ENCODE measurements around the gene BICD1. TPM values are rescaled to one million over a fixed set of nuclear protein-coding genes. Genes with fewer than 3 reads are reported as not detected.

Gene BICD1
- total RNA-seq, 6 experiments from 2014 or later = 24.5 to 36.6 (median 32.4) TPM

DNA sequence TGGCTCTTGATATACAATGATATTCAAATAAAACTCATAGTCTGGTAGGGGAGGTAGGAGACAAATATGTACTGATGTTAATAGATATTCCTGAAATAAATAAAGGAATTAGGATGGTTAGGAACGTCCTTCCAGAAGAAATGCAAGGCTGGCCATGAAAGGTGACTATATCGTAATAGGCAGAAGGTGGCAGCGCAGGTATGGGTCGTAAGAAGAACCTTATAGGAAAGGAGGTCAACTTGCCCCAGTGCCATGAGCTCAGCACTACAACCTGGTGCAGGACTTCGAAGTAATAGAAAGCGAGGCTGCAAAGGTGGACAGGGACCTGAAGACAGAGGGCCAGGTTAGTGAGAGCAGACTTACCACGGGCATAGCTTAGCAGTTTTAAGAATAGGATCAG is 237.4 kb downstream of the BICD1 start:
- H3K4me3 Mint-ChIP-seq = no peak overlapping the region
- no peak for TF ChIP-seq CTCF (IDR thresholded peaks at IDR 0.05)
- no peaks in the 10 kb centered on the region; the same call in 1 of the 2 replicates for H3K27me3 Mint-ChIP-seq (ENCODE audit: insufficient read depth)
- no peaks in the 10 kb centered on the region for H3K9me3 Mint-ChIP-seq
- no peak for DNase-seq
- no peak overlapping the region for H3K27ac Mint-ChIP-seq
- H3K4me1 Mint-ChIP-seq (ENCODE audit: low read depth) = peaks cover 6% of the 10 kb centered on the region; the same call in 1 of the 2 replicates
- H3K36me3 Mint-ChIP-seq (ENCODE audit: low read depth) = no peaks in the 10 kb centered on the region

- no peak for DNase-seq
- H3K9me3 Mint-ChIP-seq = no peaks in the 10 kb centered on the region
- H3K27me3 Mint-ChIP-seq (ENCODE audit: insufficient read depth) = peaks cover 1% of the 10 kb centered on the region; the same call in 1 of the 2 replicates
- H3K36me3 Mint-ChIP-seq (ENCODE audit: low read depth) = no peaks in the 10 kb centered on the region
- no peaks in the 10 kb centered on the region for H3K4me1 Mint-ChIP-seq (ENCODE audit: low read depth)
- no peak for TF ChIP-seq CTCF (IDR thresholded peaks at IDR 0.05)
- no peak overlapping the region for H3K4me3 Mint-ChIP-seq
- H3K27ac Mint-ChIP-seq = no peak overlapping the region
These were observed 246.9 kb downstream of the BICD1 start for GRCh38 chr12:32353540-32353939.

GRCh38 chr12:32357601-32358249 is 251.1 kb downstream of the BICD1 start:
- no peak for TF ChIP-seq CTCF (IDR thresholded peaks at IDR 0.05)
- no peaks in the 10 kb centered on the region for H3K9me3 Mint-ChIP-seq
- H3K4me1 Mint-ChIP-seq (ENCODE audit: low read depth) = no peaks in the 10 kb centered on the region
- H3K36me3 Mint-ChIP-seq (ENCODE audit: low read depth) = no peaks in the 10 kb centered on the region
- no peak for DNase-seq
- no peak overlapping the region for H3K27ac Mint-ChIP-seq
- peaks cover 1% of the 10 kb centered on the region; the same call in 1 of the 2 replicates for H3K27me3 Mint-ChIP-seq (ENCODE audit: insufficient read depth)
- no peak overlapping the region for H3K4me3 Mint-ChIP-seq

- DNase-seq = no peak
- no peaks in the 10 kb centered on the region for H3K36me3 Mint-ChIP-seq (ENCODE audit: low read depth)
- H3K27ac Mint-ChIP-seq = no peak overlapping the region
- H3K4me3 Mint-ChIP-seq = no peak overlapping the region
- no peak for TF ChIP-seq CTCF (IDR thresholded peaks at IDR 0.05)
- no peaks in the 10 kb centered on the region for H3K9me3 Mint-ChIP-seq
- H3K4me1 Mint-ChIP-seq (ENCODE audit: low read depth) = peaks cover 8% of the 10 kb centered on the region
- H3K27me3 Mint-ChIP-seq (ENCODE audit: insufficient read depth) = no peaks in the 10 kb centered on the region
These were observed 254.3 kb downstream of the BICD1 start for GRCh38 chr12:32360956-32361355.

DNA sequence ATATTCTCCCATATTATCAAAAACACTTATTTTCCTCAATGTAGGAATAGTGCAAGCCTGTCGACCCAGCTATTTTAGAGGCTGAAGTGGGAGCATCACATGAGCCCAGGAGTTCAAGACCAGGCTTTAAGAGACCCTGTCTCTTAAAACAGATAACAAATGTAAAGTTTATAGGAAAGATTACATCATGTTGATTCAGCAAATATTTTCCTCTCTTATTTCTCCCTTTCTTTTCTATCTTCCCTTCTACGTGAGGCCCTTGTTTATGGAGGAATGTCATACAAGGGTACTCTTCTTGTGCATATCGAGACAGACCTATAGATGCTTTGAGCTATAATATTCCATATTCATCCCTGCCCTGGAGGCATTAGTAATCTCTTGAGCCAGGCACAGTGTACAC is 256.2 kb downstream of the BICD1 start:
- peaks cover 10% of the 10 kb centered on the region for H3K4me1 Mint-ChIP-seq (ENCODE audit: low read depth)
- no peak for DNase-seq

More for the DNA sequence above, 256.2 kb downstream of the BICD1 start:
- Mint-ChIP-seq H3K9me3 (no peaks in the 10 kb centered on the region), H3K27me3 (ENCODE audit: insufficient read depth) (no peaks in the 10 kb centered on the region), H3K27ac (no peak overlapping the region), H3K4me3 (no peak overlapping the region), H3K36me3 (ENCODE audit: low read depth) (no peaks in the 10 kb centered on the region)
- no peak for TF ChIP-seq CTCF (IDR thresholded peaks at IDR 0.05)
